A549 (cell line): Measurements from ENCODE around the gene ICAM2. TPM values are rescaled to one million over a fixed set of nuclear protein-coding genes. Genes with fewer than 3 reads are reported as not detected.

Source experiments
- ATAC-seq, 2 experiments: fragments of 200-7000 bp in 1 of 2; fragments of >200 bp in 1 of 2; cut with Nextera tagmentation in 1 of 2; cut with Tn5 transposase in 1 of 2; 3 replicates each; pipeline versions ENCODE4 v1.8.0 to v1.9.1; 2018 to 2020; ENCODE audit warnings: mild to moderate bottlenecking in 1 of 2, moderate library complexity in 1 of 2
- CTCF ChIA-PET: fragments of 300-600 bp; sonication (Branson Sonifier 250); formaldehyde crosslinking; extraction: SDS; loops from one replicate; lab custom pipeline; 2021; ENCODE audit warnings: antibody characterized with exemption, inconsistent platforms; lab: Yijun Ruan, JAX
- POLR2A ChIA-PET: fragments of 350-600 bp; formaldehyde crosslinking; extraction: SDS; loops from one replicate; lab custom pipeline; 2021; ENCODE audit warnings: antibody characterized with exemption, inconsistent platforms; lab: Yijun Ruan, JAX
- DNase-seq, 2 experiments: peaks; one replicate each; pipeline versions ENCODE4 v3.0.0 to v3.0.0-alpha.2; 2011 to 2016; ENCODE audit warnings: low read depth in 1 of 2, low spot score in 1 of 2
- FAIRE-seq: peaks from 2 replicates; lab custom pipeline; 2011; peaks lifted over from hg19 to GRCh38; lab: Jason Lieb, UNC
- H3K27ac ChIP-seq, 2 experiments: fragments of >200 bp; sonication (Bioruptor Twin); formaldehyde crosslinking; 3 replicates each; pipeline ENCODE4 v1.5.1; 2016 to 2017
- H3K4me1 ChIP-seq: fragments of >200 bp; sonication (Bioruptor Twin); formaldehyde crosslinking; 3 replicates; pipeline ENCODE4 v1.6.1; 2016
- H3K4me2 ChIP-seq: fragments of >200 bp; sonication (Bioruptor Twin); formaldehyde crosslinking; 3 replicates; pipeline ENCODE4 v1.6.1; 2016
- H3K4me3 ChIP-seq: fragments of >200 bp; sonication (Bioruptor Twin); formaldehyde crosslinking; 3 replicates; pipeline ENCODE4 v1.5.1; 2016
- H3K9me3 ChIP-seq: fragments of >200 bp; sonication (Bioruptor Twin); formaldehyde crosslinking; 3 replicates; pipeline ENCODE4 v1.6.1; 2016
- BHLHE40 ChIP-seq: IDR thresholded peaks from 2 replicates; pipeline ENCODE4 v1.6.1; 2012; ENCODE audit warnings: low read depth, low read length, inconsistent platforms
- CHD2 ChIP-seq: fragments of 150-350 bp; IDR thresholded peaks from 2 replicates; pipeline ENCODE4 v1.6.1; 2014; ENCODE audit warnings: low read length; ENCODE audit not compliant: partially characterized antibody
- EP300 ChIP-seq, 2 experiments: fragments of >200 bp; sonication (Bioruptor Twin); formaldehyde crosslinking; IDR thresholded peaks; 2 replicates in 1 of 2; 3 replicates in 1 of 2; pipeline ENCODE4 v1.6.1; 2016 to 2017
- ESRRA ChIP-seq: fragments of 150-350 bp; IDR thresholded peaks from 2 replicates; pipeline ENCODE4 v1.6.1; 2014; ENCODE audit warnings: mild to moderate bottlenecking, low read length, borderline replicate concordance
- GATA3 ChIP-seq: IDR thresholded peaks from 2 replicates; pipeline ENCODE4 v1.6.1; 2012; ENCODE audit warnings: borderline replicate concordance
- HEYL ChIP-seq: fragments of 250-450 bp; sonication (Bioruptor Pico); IDR thresholded peaks from 2 replicates; pipeline ENCODE4 v1.8.0; 2021; ENCODE audit warnings: mild to moderate bottlenecking, moderate library complexity
- HOXA7 ChIP-seq: fragments of 250-450 bp; sonication (Bioruptor Pico); IDR thresholded peaks from 2 replicates; pipeline ENCODE4 v1.5.0; 2020; ENCODE audit warnings: mild to moderate bottlenecking, moderate library complexity
- HOXB13 ChIP-seq: fragments of 250-450 bp; sonication (Bioruptor Pico); IDR thresholded peaks from 2 replicates; pipeline ENCODE4 v1.5.0; 2020; ENCODE audit warnings: low read depth, mild to moderate bottlenecking, moderate library complexity
- JUN ChIP-seq, 2 experiments: fragments of >200 bp; sonication (Bioruptor Twin); formaldehyde crosslinking; IDR thresholded peaks; 2 replicates in 1 of 2; 3 replicates in 1 of 2; pipeline ENCODE4 v1.6.1; 2016 to 2017
- KDM5A ChIP-seq: fragments of 200-600 bp; sonication (generic); IDR thresholded peaks from 2 replicates; pipeline ENCODE4 v1.6.1; 2016; ENCODE audit warnings: antibody characterized with exemption, mild to moderate bottlenecking
- MAZ ChIP-seq: fragments of 150-350 bp; IDR thresholded peaks from 2 replicates; pipeline ENCODE4 v1.6.1; 2014; ENCODE audit warnings: antibody characterized with exemption, low read depth, low read length, borderline replicate concordance
- MYC ChIP-seq: IDR thresholded peaks from 2 replicates; pipeline ENCODE4 v1.6.1; 2012; ENCODE audit warnings: mild to moderate bottlenecking, inconsistent platforms, low read length, improper control_type of control experiment, borderline replicate concordance
- NR3C1 ChIP-seq: fragments of >200 bp; sonication (Bioruptor Twin); formaldehyde crosslinking; IDR thresholded peaks from 3 replicates; pipeline ENCODE4 v1.6.1; 2017
- RARB ChIP-seq: fragments of 250-450 bp; sonication (Bioruptor Pico); IDR thresholded peaks from 2 replicates; pipeline ENCODE4 v1.8.0; 2021; ENCODE audit warnings: mild to moderate bottlenecking, moderate library complexity
- RNF2 ChIP-seq: fragments of 200-600 bp; sonication (generic); IDR thresholded peaks from 2 replicates; pipeline ENCODE4 v1.6.1; 2016; ENCODE audit warnings: low read depth, mild to moderate bottlenecking, antibody characterized with exemption, moderate library complexity, borderline replicate concordance
- SMC3 ChIP-seq: fragments of >200 bp; sonication (Bioruptor Twin); formaldehyde crosslinking; IDR thresholded peaks from 3 replicates; pipeline ENCODE4 v1.6.1; 2018; ENCODE audit warnings: inconsistent platforms
- ZSCAN20 ChIP-seq: fragments of 250-450 bp; sonication (Bioruptor Pico); IDR thresholded peaks from 2 replicates; pipeline ENCODE4 v1.8.0; 2022; ENCODE audit warnings: mild to moderate bottlenecking, moderate library complexity
- WGBS: methylation state at CpG from one replicate; pipeline ENCODE4 v1.1.6; 2017; ENCODE audit errors: missing lambda C conversion rate; 5-methylcytosine and 5-hydroxymethylcytosine counted together
- polyA plus RNA-seq, 4 experiments: library from polyadenylated mRNA; depleted of rRNA in 3 of 4; stranded (reverse); fragments of >200 nt; fragmentation: RNase III in 1 of 4; extraction: RNeasy Plus Mini Kit Qiagen cat#74134 plus additional on column Dnase treatment in 1 of 4; gene quantifications; 2 replicates in 3 of 4; 3 replicates in 1 of 4; pipeline ENCODE4 v1.2.3, GENCODE V29; 2011 to 2017
- TF ChIP-seq, protein P1 (sequence below): IDR thresholded peaks from 2 replicates; pipeline ENCODE4 v1.6.1; 2012
- TF ChIP-seq, protein P2 (sequence below): fragments of >200 bp; sonication (Bioruptor Twin); formaldehyde crosslinking; IDR thresholded peaks from 2 replicates; pipeline ENCODE4 v1.6.1; 2016
- TF ChIP-seq, protein P3 (sequence below): fragments of >200 bp; sonication (Bioruptor Twin); formaldehyde crosslinking; IDR thresholded peaks from 3 replicates; pipeline ENCODE4 v1.6.1; 2016

ICAM2 gene
- polyA plus RNA-seq, 2 of the 4 experiments (the other 2 are of a cell fraction), result not detected

DNA sequence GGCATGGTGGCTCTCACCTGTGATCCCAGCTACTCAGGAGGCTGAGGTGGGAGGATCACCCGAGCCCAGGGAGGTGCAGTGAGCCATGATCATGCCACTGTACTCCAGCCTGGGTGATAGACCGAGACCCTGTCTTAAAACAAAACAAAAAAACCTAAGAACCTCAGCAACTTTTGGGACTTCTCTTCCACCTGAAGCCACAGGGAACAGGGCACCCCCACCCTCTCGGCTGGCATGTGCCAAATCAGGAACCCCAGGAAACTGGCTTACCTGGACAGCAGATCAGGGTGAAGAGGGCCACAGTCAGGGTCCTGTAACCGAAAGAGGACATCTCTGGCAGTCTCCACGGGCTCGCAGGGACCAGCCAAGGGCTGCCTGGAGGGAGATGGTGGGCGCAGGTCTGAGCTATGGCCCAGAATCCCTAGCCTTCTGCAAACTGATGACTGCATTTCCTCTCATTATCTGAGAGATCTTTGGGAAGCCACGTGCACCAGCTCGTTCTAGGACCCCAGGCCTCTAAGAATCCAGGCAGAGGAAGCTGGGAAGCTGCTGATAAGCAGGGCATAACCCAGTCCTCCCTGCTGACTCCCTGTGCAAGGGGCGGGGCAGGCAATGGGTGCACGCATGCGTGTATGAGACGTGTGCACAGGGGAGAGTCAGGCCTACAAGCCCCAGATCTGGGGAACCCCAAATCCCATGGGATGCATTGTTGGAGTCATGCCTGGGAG is 13.9 kb downstream of the ICAM2 start:
- Histone ChIP-seq H3K27ac (peak overlapping the region in 1 of 2 experiments; percentile 49; a peak in 3 of 6 replicates), H3K4me1 (peaks cover 28% of the 10 kb centered on the region), H3K4me2 (peak overlapping the region; percentile 67), H3K4me3 (no peak overlapping the region), H3K9me3 (no peaks in the 10 kb centered on the region)
- ChIA-PET POLR2A (no interaction called here), CTCF (interaction anchor here (0.8 to 10.0 kb wide), 15 partner anchors 11 to 275 kb away, joined by 3 to 107 read pairs (median 5); partner anchors contain the start of genes GH1 and ICAM2)
- FAIRE-seq, result no peak
- no peak for DNase-seq
- WGBS, result 80% methylated on average over 12 of the region's 13 CpGs
- TF ChIP-seq KDM5A (no peak), BHLHE40 (no peak), HOXA7 (no peak), CHD2 (no peak), HOXB13 (no peak), HEYL (CRISPR knock-in tag) (no peak), MAZ (no peak), RARB (CRISPR knock-in tag) (no peak), MYC (no peak), NR3C1 (no peak), ESRRA (no peak), RNF2 (no peak), ZSCAN20 (CRISPR knock-in tag) (no peak), GATA3 (no peak), JUN (IDR thresholded peaks at IDR 0.05) (no peak), SMC3 (no peak)
- TF ChIP-seq, protein P1, sequence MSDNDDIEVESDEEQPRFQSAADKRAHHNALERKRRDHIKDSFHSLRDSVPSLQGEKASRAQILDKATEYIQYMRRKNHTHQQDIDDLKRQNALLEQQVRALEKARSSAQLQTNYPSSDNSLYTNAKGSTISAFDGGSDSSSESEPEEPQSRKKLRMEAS, result no peak
- TF ChIP-seq, protein P2, sequence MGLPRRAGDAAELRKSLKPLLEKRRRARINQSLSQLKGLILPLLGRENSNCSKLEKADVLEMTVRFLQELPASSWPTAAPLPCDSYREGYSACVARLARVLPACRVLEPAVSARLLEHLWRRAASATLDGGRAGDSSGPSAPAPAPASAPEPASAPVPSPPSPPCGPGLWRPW, result no peak
- TF ChIP-seq, protein P3, sequence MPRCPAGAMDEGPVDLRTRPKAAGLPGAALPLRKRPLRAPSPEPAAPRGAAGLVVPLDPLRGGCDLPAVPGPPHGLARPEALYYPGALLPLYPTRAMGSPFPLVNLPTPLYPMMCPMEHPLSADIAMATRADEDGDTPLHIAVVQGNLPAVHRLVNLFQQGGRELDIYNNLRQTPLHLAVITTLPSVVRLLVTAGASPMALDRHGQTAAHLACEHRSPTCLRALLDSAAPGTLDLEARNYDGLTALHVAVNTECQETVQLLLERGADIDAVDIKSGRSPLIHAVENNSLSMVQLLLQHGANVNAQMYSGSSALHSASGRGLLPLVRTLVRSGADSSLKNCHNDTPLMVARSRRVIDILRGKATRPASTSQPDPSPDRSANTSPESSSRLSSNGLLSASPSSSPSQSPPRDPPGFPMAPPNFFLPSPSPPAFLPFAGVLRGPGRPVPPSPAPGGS, result no peak
- no peak for ATAC-seq

DNA sequence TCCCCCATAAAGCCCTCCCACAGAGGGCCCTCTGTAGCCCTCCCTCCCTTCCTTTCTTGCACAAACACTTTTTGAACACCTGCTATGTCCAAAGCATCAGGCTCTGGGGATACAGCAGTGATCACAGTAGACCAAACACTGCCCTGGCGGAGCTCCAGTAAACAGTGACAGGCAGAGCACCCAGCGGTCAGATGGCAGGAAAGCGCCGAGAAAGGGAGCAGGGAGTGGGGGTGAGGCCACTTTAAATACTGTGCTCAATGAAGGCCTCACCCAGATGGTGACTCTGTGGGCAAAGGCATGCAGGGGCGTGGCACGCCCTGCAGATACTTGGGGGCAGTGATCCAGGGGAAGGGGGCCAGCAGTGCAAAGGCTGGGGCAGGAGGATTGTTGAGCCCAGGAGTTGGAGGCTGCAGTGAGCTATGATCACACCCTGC is 14.7 kb downstream of the ICAM2 start:
- peak; percentile 56 to 64 for DNase-seq
- no peak overlapping the region for H3K4me3 ChIP-seq
- TF ChIP-seq JUN (IDR thresholded peaks at IDR 0.05) (0 out of 5 replicates have a peak, but pooled peaks of 1 of the 2 experiments have one; percentile 42), EP300 (IDR thresholded peaks at IDR 0.05) (0 out of 5 replicates have a peak, but pooled peaks of 1 of the 2 experiments have one; percentile 11), HOXB13 (no peak)
- CTCF ChIA-PET, result interaction anchor here (0.6 to 10.0 kb wide), 19 partner anchors 11 to 633 kb away, joined by 3 to 107 read pairs (median 4); partner anchors contain the start of genes GH1 and ICAM2
- POLR2A ChIA-PET, result interaction anchor here (1.0 kb wide), 1 partner anchor 140 kb away, joined by 4 read pairs; no protein-coding TSS in a partner anchor
- WGBS, result 16% methylated on average over 6 of the region's 6 CpGs
- H3K27ac ChIP-seq, result peak overlapping the region in 1 of 2 experiments; percentile 49; a peak in 3 of 6 replicates
- H3K9me3 ChIP-seq, result no peaks in the 10 kb centered on the region
- H3K4me2 ChIP-seq, result peak overlapping the region; percentile 67
- FAIRE-seq, result no peak
- peaks cover 28% of the 10 kb centered on the region for H3K4me1 ChIP-seq
- ATAC-seq, result peak; percentile 22 to 66; a peak in 4 of 6 replicates
